AG09319 (cell line): Measurements from ENCODE around the gene GNAQ.
"Not testable (repeated sequence)": the region's sequence is repeated elsewhere in the genome, so short reads cannot be mapped to it uniquely, and the experiment has no call there.

Experiments used
- DNase-seq: peaks from one replicate; pipeline ENCODE4 v3.0.0-alpha.2; 2010; ENCODE audit warnings: low read depth; ENCODE audit errors: extremely low read depth
- CTCF ChIP-seq: IDR thresholded peaks from 2 replicates; pipeline ENCODE4 v1.5.1; 2011; ENCODE audit warnings: low read depth, mild to moderate bottlenecking, inconsistent platforms, low read length, moderate library complexity

The GNAQ gene

GRCh38 chr9:77879437-77879943, 152.1 kb downstream of the GNAQ start:
- TF ChIP-seq CTCF: no peak
- peak; percentile 28 for DNase-seq

GRCh38 chr9:77878793-77879192, 152.8 kb downstream of the GNAQ start:
- not testable (repeated sequence) for DNase-seq

GRCh38 chr9:77877976-77878375, 153.6 kb downstream of the GNAQ start:
- TF ChIP-seq CTCF: no peak
- no peak for DNase-seq

DNA sequence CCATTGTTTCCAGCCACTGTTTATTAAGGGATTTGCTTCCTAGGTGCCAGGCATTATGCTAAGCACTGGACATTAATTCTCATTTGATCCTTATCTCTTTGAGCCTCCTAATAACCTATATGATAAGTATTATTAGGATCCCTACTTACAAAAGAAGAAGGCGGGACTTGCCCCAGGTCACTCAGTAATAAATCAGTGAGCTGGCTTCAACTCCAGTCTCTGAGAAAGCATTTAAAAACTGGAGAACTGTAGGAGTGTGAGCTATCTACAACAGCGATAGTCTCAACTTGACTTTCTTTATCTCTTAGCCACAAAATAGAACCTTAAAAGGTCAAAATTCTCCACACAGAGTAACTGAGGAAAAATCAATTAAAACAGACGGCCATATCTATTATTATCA, 155.0 kb downstream of the GNAQ start:
- no peak for DNase-seq
- no peak for TF ChIP-seq CTCF

- TF ChIP-seq CTCF: no peak
- DNase-seq: no peak
Observed at GRCh38 chr9:77876091-77876490, 155.5 kb downstream of the GNAQ start.

DNA sequence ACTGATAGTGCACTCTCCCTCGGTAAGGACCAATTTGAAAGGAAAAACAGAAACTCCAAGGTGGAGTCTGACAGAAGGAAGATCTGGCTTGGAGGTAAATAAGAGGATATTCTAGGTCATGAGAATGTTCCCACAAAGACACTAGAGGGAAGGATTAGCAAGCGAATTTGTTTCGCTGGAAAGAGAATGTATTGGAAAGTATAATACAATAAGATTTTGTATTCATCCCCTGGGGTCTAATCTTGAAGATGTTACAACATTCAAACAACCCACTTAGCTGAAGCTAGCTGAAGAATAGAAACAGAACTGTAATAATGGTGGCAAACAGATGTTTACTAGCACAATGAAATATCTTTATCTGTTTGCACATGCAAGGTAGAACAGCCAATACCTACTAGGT, 158.7 kb downstream of the GNAQ start:
- TF ChIP-seq CTCF: no peak
- no peak for DNase-seq

- TF ChIP-seq CTCF: no peak
- DNase-seq: no peak
Observed at GRCh38 chr9:77872177-77872576, 159.4 kb downstream of the GNAQ start.

DNA sequence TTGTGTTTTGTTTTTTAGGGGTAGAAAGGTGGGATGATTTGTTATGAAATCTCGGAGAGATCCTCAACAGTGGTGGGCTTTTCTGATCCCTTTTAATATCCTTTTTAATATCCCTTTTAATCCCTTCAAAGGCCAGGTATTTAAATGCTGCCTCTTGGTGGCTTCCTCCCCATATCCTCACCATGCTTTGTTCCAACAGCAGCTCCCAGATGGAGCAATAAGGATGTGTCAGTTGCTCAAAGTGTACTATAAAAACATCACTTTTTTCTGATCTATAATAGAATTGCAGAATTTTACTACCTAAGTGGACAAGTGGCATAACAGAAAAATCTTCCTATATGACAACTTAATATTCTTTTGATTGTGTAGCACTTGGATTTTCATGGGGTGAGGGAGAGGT, 160.1 kb downstream of the GNAQ start:
- no peak for DNase-seq
- TF ChIP-seq CTCF: no peak
